ENCODE data around the gene USP48. TPM values are rescaled to one million over a fixed set of nuclear protein-coding genes. Genes with fewer than 3 reads are reported as not detected.

Gene USP48
- total and polyA plus RNA-seq, 2 of the 13 experiments (the other 11 are each of a cell fraction or from before 2014, with no cell fraction given), result 30.4 to 30.7 TPM

DNA sequence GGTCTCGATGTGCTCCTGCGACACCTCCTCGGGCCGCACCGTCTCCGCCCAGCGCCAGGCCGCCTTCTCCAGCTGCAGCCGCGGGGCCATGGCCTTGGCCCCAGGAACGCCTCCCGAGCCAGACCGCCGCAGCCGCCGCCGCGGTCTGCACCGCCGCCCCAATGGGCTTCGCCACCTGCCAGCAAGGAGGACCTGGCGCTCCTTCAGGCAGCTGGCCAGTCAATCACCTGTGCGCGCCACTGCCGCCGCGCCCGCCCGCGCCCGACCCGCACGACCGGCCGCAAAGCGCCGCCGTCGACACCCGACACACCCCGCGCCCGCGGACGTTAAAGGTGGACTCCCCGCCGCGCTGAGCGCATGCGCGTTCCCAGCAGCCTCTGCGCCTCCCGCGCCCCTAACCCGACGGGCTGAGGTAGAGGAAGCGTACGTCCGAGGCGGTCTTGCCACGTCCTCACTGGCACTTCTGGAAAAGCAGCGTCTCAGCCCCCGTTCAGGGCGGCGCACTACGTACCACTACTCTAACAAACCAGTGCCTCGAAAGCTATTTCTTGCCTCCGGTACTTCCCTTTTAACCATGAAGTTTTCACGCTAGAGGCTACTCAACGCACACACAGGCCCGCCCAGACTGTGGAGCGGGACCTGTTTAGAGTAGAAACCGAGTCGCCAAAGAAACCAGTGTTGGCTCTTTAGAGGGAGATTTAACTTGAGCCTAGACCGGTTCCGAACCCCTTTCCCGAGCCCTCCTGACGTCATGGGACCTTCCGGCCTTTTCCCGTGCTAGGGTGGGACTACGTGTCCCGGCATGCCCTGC, at the start of gene USP48 (continued):
- TF ChIP-seq GZF1 (CRISPR knock-in tag; IDR thresholded peaks at IDR 0.05) (no peak), AGO1 (IDR thresholded peaks at IDR 0.05; ENCODE audit: low read depth, low read length, poor library complexity, severe bottlenecking) (no peak), EP300 (IDR thresholded peaks at IDR 0.05; ENCODE audit: low read depth in 2 of 2, low read length in 2 of 2) (no peak), EP300 (CRISPR knock-in tag; IDR thresholded peaks at IDR 0.05; ENCODE audit: borderline replicate concordance) (no peak), CAMTA2 (CRISPR knock-in tag; IDR thresholded peaks at IDR 0.05; ENCODE audit: borderline replicate concordance) (peak; percentile 83; the same call in 1 of the 2 replicates), ARHGAP35 (CRISPR knock-in tag; IDR thresholded peaks at IDR 0.05; ENCODE audit: borderline replicate concordance) (no peak; the same call in 1 of the 2 replicates), HOXD1 (CRISPR knock-in tag; IDR thresholded peaks at IDR 0.05) (0 out of 2 replicates have a peak, but pooled peaks have one; percentile 33), ZMAT3 (CRISPR knock-in tag; conservative IDR thresholded peaks at IDR 0.05) (no peak; the same call in 1 of the 2 replicates), RBM39 (IDR thresholded peaks at IDR 0.05; ENCODE audit: low read depth, low read length, poor library complexity, severe bottlenecking) (peak; percentile 48), ZNF605 (CRISPR knock-in tag; IDR thresholded peaks at IDR 0.05) (no peak), SMAD3 (CRISPR knock-in tag; IDR thresholded peaks at IDR 0.05) (peak; percentile 12), IKZF4 (CRISPR knock-in tag; IDR thresholded peaks at IDR 0.05; ENCODE audit: borderline replicate concordance, low read depth, not compliant biosample characterization) (peak; percentile 58), EHMT2 (IDR thresholded peaks at IDR 0.05; ENCODE audit: borderline replicate concordance, low read depth, low read length) (no peak), ZFP36L2 (CRISPR knock-in tag; IDR thresholded peaks at IDR 0.05) (no peak), TAF15 (IDR thresholded peaks at IDR 0.05; ENCODE audit: low read depth, low read length, poor library complexity, severe bottlenecking) (no peak), TCF7L2 (IDR thresholded peaks at IDR 0.05; ENCODE audit: low read depth, low read length) (no peak), ZNF672 (CRISPR knock-in tag; IDR thresholded peaks at IDR 0.05) (no peak), GTF2F1 (IDR thresholded peaks at IDR 0.05; ENCODE audit: low read length) (no peak), ZNF260 (CRISPR knock-in tag; IDR thresholded peaks at IDR 0.05; ENCODE audit: borderline replicate concordance, low read depth) (no peak), SIN3B (IDR thresholded peaks at IDR 0.05; ENCODE audit: low read length) (0 out of 2 replicates have a peak, but pooled peaks have one; percentile 38), ZNF768 (CRISPR knock-in tag; IDR thresholded peaks at IDR 0.05) (no peak), FOXP1 (IDR thresholded peaks at IDR 0.05) (no peak), FOXP1 (CRISPR knock-in tag; IDR thresholded peaks at IDR 0.05) (0 out of 2 replicates have a peak, but pooled peaks have one; percentile 8), ZNF317 (CRISPR knock-in tag; IDR thresholded peaks at IDR 0.05) (peak; percentile 73), ESRRA (CRISPR knock-in tag; IDR thresholded peaks at IDR 0.05; ENCODE audit: low read depth) (peak; percentile 77)
- TF ChIP-seq, protein P1, sequence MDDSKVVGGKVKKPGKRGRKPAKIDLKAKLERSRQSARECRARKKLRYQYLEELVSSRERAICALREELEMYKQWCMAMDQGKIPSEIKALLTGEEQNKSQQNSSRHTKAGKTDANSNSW (CRISPR knock-in tag; IDR thresholded peaks at IDR 0.05; ENCODE audit: borderline replicate concordance), result no peak
- TF ChIP-seq, protein P2, sequence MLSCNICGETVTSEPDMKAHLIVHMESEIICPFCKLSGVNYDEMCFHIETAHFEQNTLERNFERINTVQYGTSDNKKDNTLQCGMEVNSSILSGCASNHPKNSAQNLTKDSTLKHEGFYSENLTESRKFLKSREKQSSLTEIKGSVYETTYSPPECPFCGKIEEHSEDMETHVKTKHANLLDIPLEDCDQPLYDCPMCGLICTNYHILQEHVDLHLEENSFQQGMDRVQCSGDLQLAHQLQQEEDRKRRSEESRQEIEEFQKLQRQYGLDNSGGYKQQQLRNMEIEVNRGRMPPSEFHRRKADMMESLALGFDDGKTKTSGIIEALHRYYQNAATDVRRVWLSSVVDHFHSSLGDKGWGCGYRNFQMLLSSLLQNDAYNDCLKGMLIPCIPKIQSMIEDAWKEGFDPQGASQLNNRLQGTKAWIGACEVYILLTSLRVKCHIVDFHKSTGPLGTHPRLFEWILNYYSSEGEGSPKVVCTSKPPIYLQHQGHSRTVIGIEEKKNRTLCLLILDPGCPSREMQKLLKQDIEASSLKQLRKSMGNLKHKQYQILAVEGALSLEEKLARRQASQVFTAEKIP (CRISPR knock-in tag; IDR thresholded peaks at IDR 0.05; ENCODE audit: borderline replicate concordance), result no peak
- TF ChIP-seq, protein P3, sequence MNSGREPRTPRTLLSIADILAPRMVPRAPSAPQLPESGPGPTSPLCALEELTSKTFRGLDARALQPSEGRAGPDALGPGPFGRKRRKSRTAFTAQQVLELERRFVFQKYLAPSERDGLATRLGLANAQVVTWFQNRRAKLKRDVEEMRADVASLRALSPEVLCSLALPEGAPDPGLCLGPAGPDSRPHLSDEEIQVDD (CRISPR knock-in tag; IDR thresholded peaks at IDR 0.05; ENCODE audit: borderline replicate concordance), result no peak
